ENCODE results near the gene PLEKHG5.

The PLEKHG5 gene

GRCh38 chr1:6502000-6502891 is 10.8 kb upstream of the PLEKHG5 start:
- Histone ChIP-seq H3K9ac (ENCODE audit: low read length) (no peak overlapping the region), H3K27ac (ENCODE audit: low read depth, low read length, poor library complexity, severe bottlenecking) (no peak overlapping the region), H3K79me2 (ENCODE audit: insufficient read depth, low read length) (no peaks in the 10 kb centered on the region), H3K4me3 (ENCODE audit: low read depth, low read length, poor library complexity, severe bottlenecking) (no peak overlapping the region), H3K27me3 (ENCODE audit: insufficient read depth, low read length) (peaks cover 7% of the 10 kb centered on the region), H3K4me2 (ENCODE audit: low read length) (no peak overlapping the region), H4K20me1 (ENCODE audit: insufficient read depth, low read length) (no peaks in the 10 kb centered on the region), H3K9me2 (ENCODE audit: low read depth, low read length) (no peaks in the 10 kb centered on the region), H3F3A (ENCODE audit: insufficient read depth, low read length) (no peaks in the 10 kb centered on the region), H3K9me3 (ENCODE audit: low read length) (no peaks in the 10 kb centered on the region), H3K36me3 (ENCODE audit: insufficient read depth, low read length) (no peaks in the 10 kb centered on the region), H2AFZ (ENCODE audit: low read length) (no peak overlapping the region), H3K4me1 (ENCODE audit: insufficient read depth, low read length, severe bottlenecking) (peaks cover 7% of the 10 kb centered on the region)
- TF ChIP-seq CTCF (IDR thresholded peaks at IDR 0.05; ENCODE audit: low read length) (no peak), EZH2 (IDR thresholded peaks at IDR 0.05; ENCODE audit: borderline replicate concordance, low read length) (no peak)

- Histone ChIP-seq H3K27ac (ENCODE audit: low read depth, low read length, poor library complexity, severe bottlenecking) (no peak overlapping the region), H4K20me1 (ENCODE audit: insufficient read depth, low read length) (no peaks in the 10 kb centered on the region), H3K9ac (ENCODE audit: low read length) (no peak overlapping the region), H3K36me3 (ENCODE audit: insufficient read depth, low read length) (no peaks in the 10 kb centered on the region), H3K4me2 (ENCODE audit: low read length) (no peak overlapping the region), H2AFZ (ENCODE audit: low read length) (no peak overlapping the region), H3K27me3 (ENCODE audit: insufficient read depth, low read length) (peaks cover 13% of the 10 kb centered on the region), H3F3A (ENCODE audit: insufficient read depth, low read length) (no peaks in the 10 kb centered on the region), H3K79me2 (ENCODE audit: insufficient read depth, low read length) (no peaks in the 10 kb centered on the region), H3K9me3 (ENCODE audit: low read length) (no peaks in the 10 kb centered on the region), H3K4me1 (ENCODE audit: insufficient read depth, low read length, severe bottlenecking) (peaks cover 7% of the 10 kb centered on the region), H3K4me3 (ENCODE audit: low read depth, low read length, poor library complexity, severe bottlenecking) (no peak overlapping the region), H3K9me2 (ENCODE audit: low read depth, low read length) (no peaks in the 10 kb centered on the region)
- TF ChIP-seq CTCF (IDR thresholded peaks at IDR 0.05; ENCODE audit: low read length): no peak
- TF ChIP-seq EZH2 (IDR thresholded peaks at IDR 0.05; ENCODE audit: borderline replicate concordance, low read length): no peak
Measured at GRCh38 chr1:6501279-6501813, 9.9 kb upstream of the PLEKHG5 start.

GRCh38 chr1:6500544-6501278 is 9.2 kb upstream of the PLEKHG5 start:
- H3K79me2 ChIP-seq (ENCODE audit: insufficient read depth, low read length): no peaks in the 10 kb centered on the region
- no peaks in the 10 kb centered on the region for H3K9me2 ChIP-seq (ENCODE audit: low read depth, low read length)
- no peaks in the 10 kb centered on the region for H3K9me3 ChIP-seq (ENCODE audit: low read length)
- TF ChIP-seq EZH2 (IDR thresholded peaks at IDR 0.05; ENCODE audit: borderline replicate concordance, low read length) (no peak), CTCF (IDR thresholded peaks at IDR 0.05; ENCODE audit: low read length) (no peak)
- H3K4me1 ChIP-seq (ENCODE audit: insufficient read depth, low read length, severe bottlenecking): peaks cover 7% of the 10 kb centered on the region
- H2AFZ ChIP-seq (ENCODE audit: low read length): no peak overlapping the region
- no peak overlapping the region for H3K4me2 ChIP-seq (ENCODE audit: low read length)
- no peaks in the 10 kb centered on the region for H3F3A ChIP-seq (ENCODE audit: insufficient read depth, low read length)
- H4K20me1 ChIP-seq (ENCODE audit: insufficient read depth, low read length): no peaks in the 10 kb centered on the region
- H3K27ac ChIP-seq (ENCODE audit: low read depth, low read length, poor library complexity, severe bottlenecking): no peak overlapping the region
- H3K27me3 ChIP-seq (ENCODE audit: insufficient read depth, low read length): peaks cover 17% of the 10 kb centered on the region
- H3K4me3 ChIP-seq (ENCODE audit: low read depth, low read length, poor library complexity, severe bottlenecking): no peak overlapping the region
- H3K9ac ChIP-seq (ENCODE audit: low read length): no peak overlapping the region
- no peaks in the 10 kb centered on the region for H3K36me3 ChIP-seq (ENCODE audit: insufficient read depth, low read length)
